Activated CD8-positive, alpha-beta memory T cell treated with anti-CD3 and anti-CD28 coated beads for 1 hour (primary cell): ENCODE results near the gene DCAF4.

Source experiments
- DNase-seq, 2 donors: peaks; one replicate each; pipeline ENCODE4 v3.0.0-alpha.2; 2020; ENCODE audit warnings: low read depth in 1 of 2; ENCODE audit errors: extremely low read depth in 1 of 2

The DCAF4 gene

GRCh38 chr14:72894623-72895378, 31.5 kb upstream of the DCAF4 start:
- DNase-seq = no peak

- no peak for DNase-seq
These were observed 27.8 kb upstream of the DCAF4 start for GRCh38 chr14:72898448-72898847.

GRCh38 chr14:72901361-72901760, 24.9 kb upstream of the DCAF4 start:
- no peak for DNase-seq

GRCh38 chr14:72902801-72903530, 23.3 kb upstream of the DCAF4 start:
- DNase-seq = no peak

GRCh38 chr14:72903716-72904115, 22.5 kb upstream of the DCAF4 start:
- no peak for DNase-seq

- DNase-seq = no peak
These were observed 22.0 kb upstream of the DCAF4 start for GRCh38 chr14:72904218-72904617.

GRCh38 chr14:72904840-72905561, 21.3 kb upstream of the DCAF4 start:
- peak; percentile 26 to 42 for DNase-seq

GRCh38 chr14:72906316-72906715, 19.9 kb upstream of the DCAF4 start:
- no peak for DNase-seq

GRCh38 chr14:72906879-72907278, 19.4 kb upstream of the DCAF4 start:
- DNase-seq = no peak

- no peak for DNase-seq
These were observed 18.4 kb upstream of the DCAF4 start for GRCh38 chr14:72907886-72908285.

- DNase-seq = no peak
These were observed 17.1 kb upstream of the DCAF4 start for GRCh38 chr14:72909163-72909562.

- no peak for DNase-seq
These were observed 12.5 kb upstream of the DCAF4 start for GRCh38 chr14:72913809-72914208.

GRCh38 chr14:72916174-72916573, 10.1 kb upstream of the DCAF4 start:
- no peak for DNase-seq

- DNase-seq = no peak
These were observed 9.0 kb upstream of the DCAF4 start for GRCh38 chr14:72917094-72917802.

GRCh38 chr14:72920008-72920407, 6.3 kb upstream of the DCAF4 start:
- no peak for DNase-seq

- DNase-seq = no peak
These were observed 4.9 kb upstream of the DCAF4 start for GRCh38 chr14:72921396-72921795.

GRCh38 chr14:72924337-72924736, 1.9 kb upstream of the DCAF4 start:
- DNase-seq = no peak

- DNase-seq = no peak
These were observed 999 bp upstream of the DCAF4 start for GRCh38 chr14:72925171-72925759.

- no peak for DNase-seq
These were observed 411 bp upstream of the DCAF4 start for GRCh38 chr14:72925815-72926291.

- no peak for DNase-seq
These were observed 2.6 kb downstream of the DCAF4 start for GRCh38 chr14:72928872-72929271.
